A673 (cell line): ENCODE measurements around the gene CFAP73. TPM values are rescaled to one million over a fixed set of nuclear protein-coding genes. Genes with fewer than 3 reads are reported as not detected.
"Not testable (repeated sequence)": the region's sequence is repeated elsewhere in the genome, so short reads cannot be mapped to it uniquely, and the experiment has no call there.

Experiments used
- BruUV-seq: library from RNA; stranded (reverse); fragments of 400-500 nt; replicated peaks from 2 replicates; lab custom pipeline; 2021; lab: Mats Ljungman, UMichigan
- CTCF ChIA-PET: fragments of 300-600 bp; sonication (Branson Sonifier 250); formaldehyde crosslinking; loops from one replicate; lab custom pipeline; 2022; ENCODE audit warnings: antibody characterized with exemption; lab: Charles Lee
- POLR2A ChIA-PET: fragments of 300-600 bp; sonication (Branson Sonifier 250); formaldehyde crosslinking; loops from one replicate; lab custom pipeline; 2022; ENCODE audit warnings: antibody characterized with exemption; ENCODE audit not compliant: low non-redundant PET; lab: Charles Lee
- DNase-seq: peaks from one replicate; pipeline ENCODE4 v3.0.0-alpha.2; 2015; ENCODE audit warnings: low spot score
- H3K27ac ChIP-seq: fragments of 200-600 bp; sonication (generic); 2 replicates; pipeline ENCODE4 v1.5.1; 2016; ENCODE audit warnings: mixed run types, low read depth, mild to moderate bottlenecking, mixed read lengths, antibody characterized with exemption, low read length; ENCODE audit not compliant: poor library complexity, severe bottlenecking
- H3K27me3 ChIP-seq: fragments of 200-600 bp; sonication (generic); replicated peaks from 2 replicates; pipeline ENCODE4 v1.6.1; 2017; ENCODE audit warnings: mixed run types, low read depth, mild to moderate bottlenecking, mixed read lengths, antibody characterized with exemption, low read length; ENCODE audit not compliant: insufficient read depth, poor library complexity
- H3K36me3 ChIP-seq: fragments of 200-600 bp; sonication (generic); 2 replicates; pipeline ENCODE4 v1.6.1; 2016; ENCODE audit warnings: mixed run types, mild to moderate bottlenecking, mixed read lengths, antibody characterized with exemption, low read length; ENCODE audit not compliant: insufficient read depth, poor library complexity, severe bottlenecking
- H3K4me1 ChIP-seq: fragments of 200-600 bp; sonication (generic); 2 replicates; pipeline ENCODE4 v1.6.1; 2017; ENCODE audit warnings: mixed run types, mild to moderate bottlenecking, mixed read lengths, antibody characterized with exemption, low read length; ENCODE audit not compliant: insufficient read depth, poor library complexity, severe bottlenecking
- H3K4me3 ChIP-seq: fragments of 200-600 bp; sonication (generic); 2 replicates; pipeline ENCODE4 v1.5.1; 2016; ENCODE audit warnings: low read depth, mixed run types, mild to moderate bottlenecking, mixed read lengths, low read length; ENCODE audit not compliant: poor library complexity, severe bottlenecking
- H3K9me3 ChIP-seq: fragments of 200-600 bp; sonication (generic); 2 replicates; pipeline ENCODE4 v1.6.1; 2016; ENCODE audit warnings: mixed run types, low read depth, mild to moderate bottlenecking, mixed read lengths, antibody characterized with exemption, low read length; ENCODE audit not compliant: poor library complexity, severe bottlenecking
- CTCF ChIP-seq: fragments of 300-800, 200-600 bp; sonication (generic); conservative IDR thresholded peaks from 2 replicates; pipeline ENCODE4 v1.5.1; 2017; ENCODE audit warnings: low read depth, mild to moderate bottlenecking, antibody characterized with exemption, low read length, moderate library complexity, mixed read lengths
- EZH2 ChIP-seq: fragments of 200-600 bp; sonication (generic); IDR thresholded peaks from 2 replicates; pipeline ENCODE4 v1.6.1; 2017; ENCODE audit warnings: borderline replicate concordance, low read depth, mild to moderate bottlenecking, mixed read lengths, antibody characterized with exemption, low read length; ENCODE audit not compliant: poor library complexity, severe bottlenecking
- intact Hi-C: fragments of 100-400 bp; cut with micrococcal nuclease; formaldehyde crosslinking; loops from one replicate; pipeline ENCODE4 v1.10.0; 2022; ENCODE audit not compliant: unreplicated experiment
- total RNA-seq: library from RNA; stranded (reverse); gene quantifications from 2 replicates; pipeline ENCODE4 v1.2.3, GENCODE V29; 2021

The CFAP73 gene
- total RNA-seq, 1 experiment from 2014 or later, result not detected

- TF ChIP-seq CTCF, result no peak
- TF ChIP-seq EZH2, result no peak
- no peaks in the 10 kb centered on the region for H3K27me3 ChIP-seq
- no TSS peak for BruUV-seq
- CTCF ChIA-PET, result no interaction called here
- intact Hi-C loops, result no loop called here
- no peaks in the 10 kb centered on the region for H3K36me3 ChIP-seq
- H3K4me3 ChIP-seq, result no peak overlapping the region
- POLR2A ChIA-PET, result interaction anchor here (0.5 kb wide), 1 partner anchor 146 kb away, joined by 3 read pairs; no protein-coding TSS in a partner anchor
- no peak overlapping the region for H3K27ac ChIP-seq
- DNase-seq, result no peak
- H3K9me3 ChIP-seq, result no peaks in the 10 kb centered on the region
- H3K4me1 ChIP-seq, result peaks cover 6% of the 10 kb centered on the region
Observed at GRCh38 chr12:113138826-113139225, 10.7 kb upstream of the CFAP73 start.

GRCh38 chr12:113140706-113141105 is 8.8 kb upstream of the CFAP73 start:
- H3K9me3 ChIP-seq, result no peaks in the 10 kb centered on the region
- intact Hi-C loops, result no loop called here
- CTCF ChIA-PET, result no interaction called here
- no peaks in the 10 kb centered on the region for H3K36me3 ChIP-seq
- POLR2A ChIA-PET, result no interaction called here
- DNase-seq, result no peak
- H3K4me1 ChIP-seq, result peaks cover 4% of the 10 kb centered on the region
- BruUV-seq, result no TSS peak
- no peak overlapping the region for H3K4me3 ChIP-seq
- TF ChIP-seq CTCF (no peak), EZH2 (no peak)
- no peak overlapping the region for H3K27ac ChIP-seq
- H3K27me3 ChIP-seq, result no peaks in the 10 kb centered on the region

- BruUV-seq, H3K4me3 ChIP-seq, H3K27me3 ChIP-seq, DNase-seq, H3K36me3 ChIP-seq, POLR2A ChIA-PET, H3K9me3 ChIP-seq, H3K4me1 ChIP-seq, CTCF ChIA-PET, H3K27ac ChIP-seq, intact Hi-C loops: not testable (repeated sequence)
Observed at GRCh38 chr12:113141716-113142115, 7.8 kb upstream of the CFAP73 start.

GRCh38 chr12:113142173-113142885 is 7.2 kb upstream of the CFAP73 start:
- no TSS peak for BruUV-seq
- no peak for DNase-seq
- Histone ChIP-seq H3K27me3 (no peaks in the 10 kb centered on the region), H3K27ac (no peak overlapping the region), H3K4me1 (no peaks in the 10 kb centered on the region), H3K9me3 (no peaks in the 10 kb centered on the region), H3K4me3 (no peak overlapping the region), H3K36me3 (no peaks in the 10 kb centered on the region)
- TF ChIP-seq CTCF, result no peak
- TF ChIP-seq EZH2, result no peak
- intact Hi-C loops, result no loop called here
- ChIA-PET CTCF (interaction anchor here (0.5 kb wide), 1 partner anchor 242 kb away, joined by 3 read pairs; no protein-coding TSS in a partner anchor), POLR2A (no interaction called here)
